Astrocyte of the spinal cord (primary cell): ENCODE results near the gene SPTBN5.

Source experiments
- DNase-seq: peaks from one replicate; pipeline ENCODE4 v3.0.0; 2011; ENCODE audit warnings: low read depth, low spot score
- H3K4me3 ChIP-seq: 2 replicates; pipeline ENCODE4 v1.5.1; 2011; ENCODE audit warnings: low read depth, mild to moderate bottlenecking, low read length, moderate library complexity
- CTCF ChIP-seq: IDR thresholded peaks from 2 replicates; pipeline ENCODE4 v1.5.1; 2012; ENCODE audit warnings: low read depth, mild to moderate bottlenecking, low read length, inconsistent platforms
- in situ Hi-C: cut with HindIII; loops from 2 replicates; pipeline ENCODE4 v1.10.0; 2017; ENCODE audit warnings: low sequenced_read_pairs

The SPTBN5 gene

GRCh38 chr15:41852736-41853590 lies 40.9 kb downstream of the SPTBN5 start:
- in situ Hi-C loops = no loop called here

GRCh38 chr15:41851755-41852370 lies 42.0 kb downstream of the SPTBN5 start:
- DNase-seq = no peak
- H3K4me3 ChIP-seq = no peak overlapping the region
- in situ Hi-C loops = no loop called here
- TF ChIP-seq CTCF = no peak

More at GRCh38 chr15:41852736-41853590, 40.9 kb downstream of the SPTBN5 start:
- TF ChIP-seq CTCF = no peak
- H3K4me3 ChIP-seq = no peak overlapping the region
- DNase-seq = no peak

GRCh38 chr15:41851167-41851523 lies 42.7 kb downstream of the SPTBN5 start:
- DNase-seq = no peak
- H3K4me3 ChIP-seq = no peak overlapping the region
- in situ Hi-C loops = no loop called here
- TF ChIP-seq CTCF = no peak

- TF ChIP-seq CTCF = no peak
- DNase-seq = no peak
- no peak overlapping the region for H3K4me3 ChIP-seq
- in situ Hi-C loops = no loop called here
These were observed 43.2 kb downstream of the SPTBN5 start for GRCh38 chr15:41850482-41851166.

- no peak for DNase-seq
- no peak overlapping the region for H3K4me3 ChIP-seq
- no peak for TF ChIP-seq CTCF
- in situ Hi-C loops = no loop called here
These were observed 44.0 kb downstream of the SPTBN5 start for GRCh38 chr15:41849861-41850260.

GRCh38 chr15:41849204-41849603 lies 44.6 kb downstream of the SPTBN5 start:
- no peak for TF ChIP-seq CTCF
- no peak overlapping the region for H3K4me3 ChIP-seq
- in situ Hi-C loops = no loop called here
- DNase-seq = no peak
